Loucy (cell line): ENCODE data around the gene NAV2.

Experiments
- H2AFZ ChIP-seq: fragments of 200-600 bp; sonication (generic); 2 replicates; pipeline ENCODE4 v1.6.0; 2016; ENCODE audit warnings: antibody characterized with exemption, mild to moderate bottlenecking, low read length, moderate library complexity
- H3F3A ChIP-seq: fragments of 200-600 bp; 2 replicates; pipeline ENCODE4 v1.6.0; 2016; ENCODE audit warnings: antibody characterized with exemption, low read depth, mild to moderate bottlenecking
- H3K27me3 ChIP-seq: fragments of 200-600 bp; sonication (generic); 2 replicates; pipeline ENCODE4 v1.6.1; 2014; ENCODE audit warnings: low read length, mild to moderate bottlenecking; ENCODE audit not compliant: insufficient read depth, poor library complexity, severe bottlenecking
- H3K36me3 ChIP-seq: fragments of 200-600 bp; sonication (generic); 2 replicates; pipeline ENCODE4 v1.6.1; 2016; ENCODE audit warnings: low read length; ENCODE audit not compliant: insufficient read depth
- H3K4me1 ChIP-seq: fragments of 200-600 bp; sonication (generic); 2 replicates; pipeline ENCODE4 v1.5.1; 2014; ENCODE audit warnings: low read length, mild to moderate bottlenecking; ENCODE audit not compliant: insufficient read depth, poor library complexity, severe bottlenecking
- H3K4me2 ChIP-seq: fragments of 200-600 bp; sonication (generic); 2 replicates; pipeline ENCODE4 v1.6.0; 2014; ENCODE audit warnings: antibody characterized with exemption, low read length, low read depth, mild to moderate bottlenecking; ENCODE audit not compliant: poor library complexity, severe bottlenecking
- H3K4me3 ChIP-seq: fragments of 200-600 bp; sonication (generic); 2 replicates; pipeline ENCODE4 v1.5.1; 2014; ENCODE audit warnings: low read length, mild to moderate bottlenecking, mixed read lengths; ENCODE audit not compliant: poor library complexity, severe bottlenecking
- H3K79me2 ChIP-seq: fragments of 200-600 bp; sonication (generic); 2 replicates; pipeline ENCODE4 v1.6.1; 2014; ENCODE audit warnings: low read length; ENCODE audit not compliant: insufficient read depth
- H3K9ac ChIP-seq: fragments of 200-600 bp; sonication (generic); 2 replicates; pipeline ENCODE4 v1.6.0; 2014; ENCODE audit warnings: mild to moderate bottlenecking, low read depth, low read length, moderate library complexity; ENCODE audit not compliant: poor library complexity, severe bottlenecking
- H3K9me2 ChIP-seq: fragments of 200-600 bp; sonication (generic); replicated peaks from 2 replicates; pipeline ENCODE4 v1.6.1; 2016; ENCODE audit warnings: low read depth, low read length, mixed read lengths
- H3K9me3 ChIP-seq: fragments of 200-600 bp; sonication (generic); 2 replicates; pipeline ENCODE4 v1.6.1; 2014; ENCODE audit warnings: mild to moderate bottlenecking, antibody characterized with exemption, low read length, low read depth; ENCODE audit not compliant: insufficient read depth
- H4K20me1 ChIP-seq: fragments of 200-600 bp; sonication (generic); 2 replicates; pipeline ENCODE4 v1.6.0; 2014; ENCODE audit warnings: antibody characterized with exemption, low read length, mild to moderate bottlenecking; ENCODE audit not compliant: insufficient read depth, poor library complexity, severe bottlenecking
- EZH2phosphoT487 ChIP-seq: fragments of 200-600 bp; IDR thresholded peaks from 2 replicates; pipeline ENCODE4 v1.6.1; 2018; ENCODE audit warnings: antibody characterized with exemption, mild to moderate bottlenecking, moderate library complexity, borderline replicate concordance
- TF ChIP-seq, protein P1 (sequence below): fragments of 200-600 bp; sonication (generic); conservative IDR thresholded peaks from 2 replicates; pipeline ENCODE4 v1.5.1; 2014; ENCODE audit warnings: mild to moderate bottlenecking, antibody characterized with exemption, low read length

NAV2 gene

DNA sequence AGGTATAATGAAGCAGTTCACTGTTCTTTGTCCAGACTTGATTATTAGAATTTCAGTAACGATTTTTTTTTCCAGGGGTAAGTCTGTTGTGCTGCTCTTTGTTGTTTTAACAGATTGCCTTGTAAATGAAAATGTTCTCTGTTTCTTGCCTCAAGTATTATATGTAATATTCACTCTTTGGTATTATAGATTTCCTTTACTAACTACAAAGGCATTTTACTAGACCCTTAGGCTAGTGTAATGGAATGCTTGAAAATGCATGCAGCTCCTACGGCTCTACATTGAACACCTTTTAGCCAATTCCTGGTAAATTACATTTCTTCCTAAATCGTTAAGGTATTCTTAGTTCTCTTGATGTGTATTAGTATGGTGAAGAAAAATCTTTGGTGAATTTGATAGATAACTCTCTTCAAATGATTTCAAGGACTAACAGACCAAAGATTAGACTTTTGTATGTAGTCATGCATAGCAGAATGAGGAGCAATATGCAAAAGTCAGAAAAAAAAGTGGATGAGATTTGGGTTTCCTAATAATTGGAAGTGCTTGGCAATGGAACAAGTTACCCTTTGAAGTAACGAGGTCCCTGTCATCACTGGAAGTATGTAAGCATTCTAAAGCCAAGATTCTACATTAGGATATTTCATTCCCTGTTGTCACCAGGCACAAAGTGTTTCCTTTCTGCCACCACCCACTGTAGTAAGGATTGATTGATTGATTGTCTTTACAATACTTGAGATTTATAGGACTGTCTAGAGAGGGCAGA lies 334.6 kb downstream of the NAV2 start:
- H3F3A ChIP-seq: no peaks in the 10 kb centered on the region
- no peaks in the 10 kb centered on the region for H3K9me2 ChIP-seq
- no peaks in the 10 kb centered on the region; the same call in 1 of the 2 replicates for H3K36me3 ChIP-seq
- no peaks in the 10 kb centered on the region for H3K9me3 ChIP-seq
- H2AFZ ChIP-seq: no peak overlapping the region
- no peaks in the 10 kb centered on the region for H3K4me1 ChIP-seq
- H3K79me2 ChIP-seq: no peaks in the 10 kb centered on the region
- no peak overlapping the region for H3K9ac ChIP-seq
- TF ChIP-seq, protein P1, sequence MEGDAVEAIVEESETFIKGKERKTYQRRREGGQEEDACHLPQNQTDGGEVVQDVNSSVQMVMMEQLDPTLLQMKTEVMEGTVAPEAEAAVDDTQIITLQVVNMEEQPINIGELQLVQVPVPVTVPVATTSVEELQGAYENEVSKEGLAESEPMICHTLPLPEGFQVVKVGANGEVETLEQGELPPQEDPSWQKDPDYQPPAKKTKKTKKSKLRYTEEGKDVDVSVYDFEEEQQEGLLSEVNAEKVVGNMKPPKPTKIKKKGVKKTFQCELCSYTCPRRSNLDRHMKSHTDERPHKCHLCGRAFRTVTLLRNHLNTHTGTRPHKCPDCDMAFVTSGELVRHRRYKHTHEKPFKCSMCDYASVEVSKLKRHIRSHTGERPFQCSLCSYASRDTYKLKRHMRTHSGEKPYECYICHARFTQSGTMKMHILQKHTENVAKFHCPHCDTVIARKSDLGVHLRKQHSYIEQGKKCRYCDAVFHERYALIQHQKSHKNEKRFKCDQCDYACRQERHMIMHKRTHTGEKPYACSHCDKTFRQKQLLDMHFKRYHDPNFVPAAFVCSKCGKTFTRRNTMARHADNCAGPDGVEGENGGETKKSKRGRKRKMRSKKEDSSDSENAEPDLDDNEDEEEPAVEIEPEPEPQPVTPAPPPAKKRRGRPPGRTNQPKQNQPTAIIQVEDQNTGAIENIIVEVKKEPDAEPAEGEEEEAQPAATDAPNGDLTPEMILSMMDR: no peak
- no peak for TF ChIP-seq EZH2phosphoT487
- no peaks in the 10 kb centered on the region for H3K27me3 ChIP-seq
- no peak overlapping the region for H3K4me3 ChIP-seq
- no peaks in the 10 kb centered on the region for H4K20me1 ChIP-seq
- no peak overlapping the region for H3K4me2 ChIP-seq

DNA sequence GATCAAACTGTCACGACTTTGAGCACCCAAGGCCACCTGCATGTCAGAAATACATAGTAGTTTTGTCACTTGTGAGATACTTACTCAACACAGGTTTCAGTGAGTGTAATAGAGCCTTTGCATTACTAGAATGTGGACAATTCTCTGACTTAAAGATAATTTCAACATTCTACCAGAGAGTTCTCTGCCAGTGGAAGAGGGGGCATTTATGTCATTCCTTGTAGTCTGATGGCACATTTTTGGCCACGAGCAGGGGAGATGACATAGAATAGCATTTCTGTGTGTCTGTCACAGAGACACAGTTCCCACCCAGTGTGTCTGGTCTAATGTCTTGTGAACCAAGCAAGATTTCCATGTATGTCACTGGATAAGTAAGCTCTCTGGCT lies 335.1 kb downstream of the NAV2 start:
- Histone ChIP-seq H3K9me2 (no peaks in the 10 kb centered on the region), H4K20me1 (no peaks in the 10 kb centered on the region), H2AFZ (no peak overlapping the region), H3K9ac (no peak overlapping the region), H3K4me1 (no peaks in the 10 kb centered on the region), H3K36me3 (no peaks in the 10 kb centered on the region; the same call in 1 of the 2 replicates), H3F3A (no peaks in the 10 kb centered on the region), H3K79me2 (no peaks in the 10 kb centered on the region), H3K27me3 (no peaks in the 10 kb centered on the region), H3K4me2 (no peak overlapping the region), H3K4me3 (no peak overlapping the region), H3K9me3 (no peaks in the 10 kb centered on the region)
- TF ChIP-seq, protein P1: no peak
- no peak for TF ChIP-seq EZH2phosphoT487

DNA sequence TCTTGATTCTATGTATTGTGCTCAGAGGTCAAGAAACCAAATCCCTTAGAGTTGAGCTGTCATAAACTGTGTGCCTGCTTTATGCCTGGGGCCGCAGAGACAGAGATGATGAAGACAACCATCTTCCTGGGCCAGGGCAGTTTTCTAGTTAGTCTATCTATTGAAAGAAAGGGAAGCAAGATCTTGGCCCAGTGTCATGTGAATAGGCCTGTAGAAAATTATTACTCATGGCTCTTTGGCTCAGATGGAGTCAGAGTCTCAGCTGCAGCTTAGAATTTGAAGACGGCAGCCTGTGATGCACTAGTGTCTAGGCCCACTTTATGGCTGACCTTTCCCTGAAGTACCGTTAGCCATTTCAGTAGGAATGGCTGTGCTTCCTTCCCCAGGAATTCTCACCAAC lies 335.6 kb downstream of the NAV2 start:
- H3K9ac ChIP-seq: no peak overlapping the region
- H3K9me2 ChIP-seq: no peaks in the 10 kb centered on the region
- no peaks in the 10 kb centered on the region for H3K4me1 ChIP-seq
- no peak overlapping the region for H2AFZ ChIP-seq
- no peak overlapping the region for H3K4me3 ChIP-seq
- no peaks in the 10 kb centered on the region for H3F3A ChIP-seq
- no peaks in the 10 kb centered on the region for H4K20me1 ChIP-seq
- H3K79me2 ChIP-seq: no peaks in the 10 kb centered on the region
- H3K4me2 ChIP-seq: no peak overlapping the region
- no peaks in the 10 kb centered on the region; the same call in 1 of the 2 replicates for H3K36me3 ChIP-seq
- TF ChIP-seq, protein P1: no peak
- no peak for TF ChIP-seq EZH2phosphoT487
- H3K27me3 ChIP-seq: no peaks in the 10 kb centered on the region
- H3K9me3 ChIP-seq: no peaks in the 10 kb centered on the region
